Measurements from ENCODE around the gene SEMG1. TPM values are rescaled to one million over a fixed set of nuclear protein-coding genes. Genes with fewer than 3 reads are reported as not detected.

The SEMG1 gene
- total and polyA plus RNA-seq, 2 donors (not counting 1 experiment from before 2014, with no cell fraction given): not detected

GRCh38 chr20:45173522-45173921, 33.3 kb upstream of the SEMG1 start:
- POLR2A ChIA-PET: no interaction called here
- Histone ChIP-seq H3K4me3 (ENCODE audit: control extremely low read depth in 1 of 5, extremely low read depth in 1 of 5, insufficient read depth in 1 of 5, low read depth in 2 of 5, low read length in 4 of 5) (no peak overlapping the region), H4K20me1 (ENCODE audit: control insufficient read depth, insufficient read depth, low read length, poor library complexity, severe bottlenecking) (no peaks in the 10 kb centered on the region), H3K79me2 (ENCODE audit: control insufficient read depth, insufficient read depth, low read length) (no peaks in the 10 kb centered on the region), H2AFZ (ENCODE audit: insufficient read depth, low read depth, low read length, poor library complexity, severe bottlenecking) (no peak overlapping the region), H3K36me3 (replicated peaks in 1 of 2; ENCODE audit: control extremely low read depth in 1 of 2, control insufficient read depth in 1 of 2, extremely low read depth in 1 of 2, insufficient read depth in 2 of 2, low read length in 1 of 2) (no peaks in the 10 kb centered on the region), H3K4me2 (replicated peaks; ENCODE audit: low read depth, low read length, poor library complexity, severe bottlenecking) (no peak overlapping the region), H3K27ac (ENCODE audit: low read length in 2 of 2) (no peak overlapping the region), H3K4me1 (ENCODE audit: control insufficient read depth in 2 of 2, insufficient read depth in 2 of 2, low read length in 2 of 2) (no peaks in the 10 kb centered on the region), H3K27me3 (replicated peaks in 1 of 4; ENCODE audit: control extremely low read depth in 1 of 4, control insufficient read depth in 3 of 4, insufficient read depth in 4 of 4, low read length in 3 of 4) (no peaks in the 10 kb centered on the region), H3K9ac (ENCODE audit: low read length) (no peak overlapping the region), H3K9me3 (ENCODE audit: control extremely low read depth in 1 of 3, control insufficient read depth in 2 of 3, insufficient read depth in 1 of 3, low read length in 2 of 3) (no peaks in the 10 kb centered on the region)
- Mint-ChIP-seq H3K27me3 (peaks cover 20% of the 10 kb centered on the region), H3K4me1 (no peaks in the 10 kb centered on the region), H3K27ac (no peak overlapping the region), H3K4me3 (no peak overlapping the region), H3K9me3 (ENCODE audit: insufficient read depth) (no peaks in the 10 kb centered on the region)
- intact Hi-C loops (cut with micrococcal nuclease): no loop called here
- WGBS (ENCODE audit: insufficient coverage): 40% methylated on average over 1 of the region's 1 CpG
- ATAC-seq (ENCODE audit: low read depth) (no peak), DNase-seq (no peak)
- TF ChIP-seq EZH2 (IDR thresholded peaks at IDR 0.05; ENCODE audit: borderline replicate concordance, insufficient read depth, low read depth, low read length, poor library complexity, severe bottlenecking): no peak
- no peak for TF ChIP-seq CTCF (IDR thresholded peaks at IDR 0.05)
- CTCF ChIA-PET: no interaction called here

GRCh38 chr20:45174434-45175364, 32.1 kb upstream of the SEMG1 start, which contains the start of gene PI3:
TSS of gene PI3 (plus strand) at chr20:45174902. CDS start at chr20:45174923, 21 bp downstream.
- no peaks in the 10 kb centered on the region for H3K36me3 ChIP-seq (replicated peaks in 1 of 2; ENCODE audit: control extremely low read depth in 1 of 2, control insufficient read depth in 1 of 2, extremely low read depth in 1 of 2, insufficient read depth in 2 of 2, low read length in 1 of 2)
- POLR2A ChIA-PET: no interaction called here
- H3K27ac ChIP-seq (ENCODE audit: low read length in 2 of 2): no peak within 1 kb of the TSS
- no peak within 1 kb of the TSS for H2AFZ ChIP-seq (ENCODE audit: insufficient read depth, low read depth, low read length, poor library complexity, severe bottlenecking)
- no peak for DNase-seq
- H3K4me2 ChIP-seq (replicated peaks; ENCODE audit: low read depth, low read length, poor library complexity, severe bottlenecking): no peak within 1 kb of the TSS
- no peaks in the 10 kb centered on the region for H3K9me3 ChIP-seq (ENCODE audit: control extremely low read depth in 1 of 3, control insufficient read depth in 2 of 3, insufficient read depth in 1 of 3, low read length in 2 of 3)
- intact Hi-C loops (cut with micrococcal nuclease): no loop called here
- H4K20me1 ChIP-seq (ENCODE audit: control insufficient read depth, insufficient read depth, low read length, poor library complexity, severe bottlenecking): no peaks in the 10 kb centered on the region
- H3K9ac ChIP-seq (ENCODE audit: low read length): no peak within 1 kb of the TSS
- no peak for TF ChIP-seq EZH2 (IDR thresholded peaks at IDR 0.05; ENCODE audit: borderline replicate concordance, insufficient read depth, low read depth, low read length, poor library complexity, severe bottlenecking)
- TF ChIP-seq CTCF (IDR thresholded peaks at IDR 0.05): no peak
- H3K27me3 ChIP-seq (replicated peaks in 1 of 4; ENCODE audit: control extremely low read depth in 1 of 4, control insufficient read depth in 3 of 4, insufficient read depth in 4 of 4, low read length in 3 of 4): peaks cover 0 to 3% (median 0%) of the 10 kb centered on the region in 4 experiments
- no peak within 1 kb of the TSS for H3K4me3 ChIP-seq (ENCODE audit: control extremely low read depth in 1 of 5, extremely low read depth in 1 of 5, insufficient read depth in 1 of 5, low read depth in 2 of 5, low read length in 4 of 5)
- CTCF ChIA-PET: no interaction called here
- H3K9me3 Mint-ChIP-seq (ENCODE audit: insufficient read depth): no peaks in the 10 kb centered on the region
- no peaks in the 10 kb centered on the region for H3K79me2 ChIP-seq (ENCODE audit: control insufficient read depth, insufficient read depth, low read length)
- no peak for ATAC-seq (ENCODE audit: low read depth)
- no peak within 1 kb of the TSS for H3K4me3 Mint-ChIP-seq
- H3K27ac Mint-ChIP-seq: no peak within 1 kb of the TSS
- WGBS (ENCODE audit: insufficient coverage): 79% methylated on average over 5 of the region's 8 CpGs
- H3K4me1 Mint-ChIP-seq: no peaks in the 10 kb centered on the region
- H3K27me3 Mint-ChIP-seq: peaks cover 14% of the 10 kb centered on the region
- no peaks in the 10 kb centered on the region for H3K4me1 ChIP-seq (ENCODE audit: control insufficient read depth in 2 of 2, insufficient read depth in 2 of 2, low read length in 2 of 2)
